ENCODE results near the gene DLST. TPM values are rescaled to one million over a fixed set of nuclear protein-coding genes. Genes with fewer than 3 reads are reported as not detected.

Gene DLST
- polyA plus RNA-seq, 2 of the 4 experiments (the other 2 are of a cell fraction) = 102 to 129 TPM

DNA sequence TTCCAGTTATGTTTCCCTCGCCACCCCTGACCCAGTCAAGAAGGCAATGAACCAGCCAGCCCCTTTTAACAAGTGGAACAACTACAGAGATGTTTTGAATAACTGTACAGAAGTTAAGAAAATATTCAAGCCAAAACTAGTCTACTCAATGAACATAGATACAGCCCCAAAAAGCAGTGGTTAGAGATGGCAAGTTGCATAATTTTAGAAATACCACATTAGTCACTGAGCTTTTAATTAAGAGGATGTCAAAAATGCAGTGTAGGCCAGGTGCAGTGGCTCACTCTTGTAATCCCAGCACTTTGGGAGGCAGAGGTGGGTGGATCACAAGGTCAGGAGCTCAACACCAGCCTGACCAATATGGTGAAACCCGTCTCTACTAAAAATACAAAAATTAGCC lies 32.9 kb upstream of the DLST start:
- Histone ChIP-seq H3K4me1 (no peaks in the 10 kb centered on the region), H3K4me2 (no peak overlapping the region), H3K9me3 (no peaks in the 10 kb centered on the region), H3K4me3 (no peak overlapping the region), H3K27ac (no peak overlapping the region)
- ATAC-seq = no peak
- CTCF ChIA-PET = interaction anchor here (1.2 to 5.8 kb wide), 3 partner anchors 12 to 57 kb away, joined by 3 to 49 read pairs (median 5); no protein-coding TSS in a partner anchor
- no peak for TF ChIP-seq JUN (IDR thresholded peaks at IDR 0.05)
- no peak for FAIRE-seq
- DNase-seq (ENCODE audit: low read depth in 1 of 2, low spot score in 1 of 2) = no peak
- 88% methylated on average over 2 of the region's 2 CpGs for WGBS (ENCODE audit: missing lambda C conversion rate)
- POLR2A ChIA-PET = no interaction called here

DNA sequence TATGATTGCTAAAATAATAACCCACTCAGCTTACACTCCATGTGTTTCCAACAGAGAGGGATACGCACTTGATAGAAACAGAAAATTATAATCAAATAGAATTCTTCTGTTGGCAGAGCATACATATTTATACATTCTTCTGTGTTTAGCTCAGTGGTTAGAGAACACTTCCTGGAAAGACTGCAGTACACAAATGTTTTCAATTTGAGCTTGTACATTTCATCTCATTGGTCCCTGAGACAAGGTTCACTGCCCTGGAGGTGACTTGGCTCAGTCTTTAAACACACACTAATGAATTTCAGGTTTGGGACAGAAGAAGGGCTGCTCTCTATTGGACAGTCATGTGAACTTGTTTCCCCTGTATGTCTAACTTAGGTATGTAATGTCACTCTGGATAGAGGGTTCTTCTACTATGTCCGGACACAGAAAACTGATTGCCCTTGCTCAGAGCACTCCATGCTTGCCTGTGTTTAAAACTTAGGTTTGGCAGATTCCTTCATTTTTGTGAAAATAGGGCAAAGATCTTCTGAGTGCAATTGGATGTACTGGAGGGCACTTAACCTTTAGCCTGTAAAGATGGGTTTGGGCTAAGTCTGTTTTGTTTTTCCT lies 28.7 kb upstream of the DLST start:
- no peak for DNase-seq (ENCODE audit: low read depth in 1 of 2, low spot score in 1 of 2)
- no peaks in the 10 kb centered on the region for H3K9me3 ChIP-seq
- no peak for ATAC-seq
- no peak overlapping the region for H3K4me2 ChIP-seq
- TF ChIP-seq RCOR1 (IDR thresholded peaks at IDR 0.05; ENCODE audit: low read depth, low read length) (no peak), CBX8 (IDR thresholded peaks at IDR 0.05) (no peak), ZFP36 (IDR thresholded peaks at IDR 0.05; ENCODE audit: borderline replicate concordance, partially characterized antibody) (no peak), JUN (IDR thresholded peaks at IDR 0.05) (no peak), TP53 (CRISPR knock-in tag; IDR thresholded peaks at IDR 0.05) (no peak), GATA3 (IDR thresholded peaks at IDR 0.05; ENCODE audit: borderline replicate concordance) (no peak), POLR2AphosphoS2 (conservative IDR thresholded peaks at IDR 0.05; ENCODE audit: low read length) (no peak), CHD4 (IDR thresholded peaks at IDR 0.05; ENCODE audit: borderline replicate concordance) (no peak), HOXB13 (CRISPR knock-in tag; IDR thresholded peaks at IDR 0.05; ENCODE audit: low read depth) (no peak), MAFK (IDR thresholded peaks at IDR 0.05; ENCODE audit: partially characterized antibody) (no peak), KDM5A (IDR thresholded peaks at IDR 0.05) (no peak), MAZ (IDR thresholded peaks at IDR 0.05; ENCODE audit: borderline replicate concordance, low read depth, low read length) (no peak), PHF8 (IDR thresholded peaks at IDR 0.05; ENCODE audit: borderline replicate concordance, low read depth) (no peak), HOXA7 (CRISPR knock-in tag; IDR thresholded peaks at IDR 0.05) (no peak)
- TF ChIP-seq, protein P1, sequence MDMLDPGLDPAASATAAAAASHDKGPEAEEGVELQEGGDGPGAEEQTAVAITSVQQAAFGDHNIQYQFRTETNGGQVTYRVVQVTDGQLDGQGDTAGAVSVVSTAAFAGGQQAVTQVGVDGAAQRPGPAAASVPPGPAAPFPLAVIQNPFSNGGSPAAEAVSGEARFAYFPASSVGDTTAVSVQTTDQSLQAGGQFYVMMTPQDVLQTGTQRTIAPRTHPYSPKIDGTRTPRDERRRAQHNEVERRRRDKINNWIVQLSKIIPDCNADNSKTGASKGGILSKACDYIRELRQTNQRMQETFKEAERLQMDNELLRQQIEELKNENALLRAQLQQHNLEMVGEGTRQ (IDR thresholded peaks at IDR 0.05) = no peak
- TF ChIP-seq, protein P2, sequence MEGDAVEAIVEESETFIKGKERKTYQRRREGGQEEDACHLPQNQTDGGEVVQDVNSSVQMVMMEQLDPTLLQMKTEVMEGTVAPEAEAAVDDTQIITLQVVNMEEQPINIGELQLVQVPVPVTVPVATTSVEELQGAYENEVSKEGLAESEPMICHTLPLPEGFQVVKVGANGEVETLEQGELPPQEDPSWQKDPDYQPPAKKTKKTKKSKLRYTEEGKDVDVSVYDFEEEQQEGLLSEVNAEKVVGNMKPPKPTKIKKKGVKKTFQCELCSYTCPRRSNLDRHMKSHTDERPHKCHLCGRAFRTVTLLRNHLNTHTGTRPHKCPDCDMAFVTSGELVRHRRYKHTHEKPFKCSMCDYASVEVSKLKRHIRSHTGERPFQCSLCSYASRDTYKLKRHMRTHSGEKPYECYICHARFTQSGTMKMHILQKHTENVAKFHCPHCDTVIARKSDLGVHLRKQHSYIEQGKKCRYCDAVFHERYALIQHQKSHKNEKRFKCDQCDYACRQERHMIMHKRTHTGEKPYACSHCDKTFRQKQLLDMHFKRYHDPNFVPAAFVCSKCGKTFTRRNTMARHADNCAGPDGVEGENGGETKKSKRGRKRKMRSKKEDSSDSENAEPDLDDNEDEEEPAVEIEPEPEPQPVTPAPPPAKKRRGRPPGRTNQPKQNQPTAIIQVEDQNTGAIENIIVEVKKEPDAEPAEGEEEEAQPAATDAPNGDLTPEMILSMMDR (IDR thresholded peaks at IDR 0.05) = no peak
- 59% methylated on average over 2 of the region's 2 CpGs for WGBS (ENCODE audit: missing lambda C conversion rate)
- POLR2A ChIA-PET = no interaction called here
- FAIRE-seq = no peak
- CTCF ChIA-PET = interaction anchor here (1.5 to 20.9 kb wide), 5 partner anchors 8 to 235 kb away, joined by 5 to 339 read pairs (median 148); partner anchors contain the start of genes DLST and PROX2
- no peak overlapping the region for H3K4me3 ChIP-seq
- no peaks in the 10 kb centered on the region for H3K4me1 ChIP-seq
- H3K27ac ChIP-seq = no peak overlapping the region

DNA sequence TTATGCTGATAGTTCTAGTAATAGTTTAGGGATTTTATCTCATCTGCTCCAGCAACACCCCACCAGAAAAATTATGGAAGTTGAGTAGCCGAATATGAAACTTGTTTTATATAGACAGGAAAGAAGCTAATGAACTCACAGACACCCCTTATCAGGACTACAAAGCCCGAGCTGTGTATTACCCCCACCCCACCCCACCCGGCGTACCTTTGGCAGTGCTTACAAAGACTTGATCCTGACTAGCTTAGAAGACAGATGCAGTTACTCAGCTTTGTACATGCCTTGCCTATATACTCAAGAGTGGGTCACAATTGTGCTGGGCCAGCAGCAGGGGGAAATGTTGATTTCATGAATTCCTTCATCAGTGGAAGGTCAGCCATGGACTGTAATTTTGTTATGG lies 28.1 kb upstream of the DLST start:
- Histone ChIP-seq H3K9me3 (no peaks in the 10 kb centered on the region), H3K27ac (no peak overlapping the region), H3K4me1 (no peaks in the 10 kb centered on the region), H3K4me2 (no peak overlapping the region), H3K4me3 (no peak overlapping the region)
- no peak for DNase-seq (ENCODE audit: low read depth in 1 of 2, low spot score in 1 of 2)
- ChIA-PET POLR2A (no interaction called here), CTCF (interaction anchor here (1.5 to 20.9 kb wide), 4 partner anchors 13 to 234 kb away, joined by 5 to 339 read pairs (median 187); partner anchors contain the start of genes DLST and PROX2)
- TF ChIP-seq HEYL (CRISPR knock-in tag; IDR thresholded peaks at IDR 0.05) (no peak), HOXB5 (CRISPR knock-in tag; IDR thresholded peaks at IDR 0.05) (no peak), ESRRA (IDR thresholded peaks at IDR 0.05; ENCODE audit: borderline replicate concordance, low read length) (no peak), MAFK (IDR thresholded peaks at IDR 0.05; ENCODE audit: partially characterized antibody) (no peak), RAD21 (conservative IDR thresholded peaks at IDR 0.05 in 1 of 2, IDR thresholded peaks at IDR 0.05 in 1 of 2) (no peak)
- WGBS (ENCODE audit: missing lambda C conversion rate) = 85% methylated on average over 4 of the region's 4 CpGs
- no peak for ATAC-seq
- no peak for FAIRE-seq
